IMR-90 (cell line): ENCODE results near the gene ING5. TPM values are rescaled to one million over a fixed set of nuclear protein-coding genes. Genes with fewer than 3 reads are reported as not detected.

ENCODE experiments used
- ATAC-seq: fragments of 200-7000 bp; cut with Tn5 transposase; 2 replicates; pipeline ENCODE4 v1.9.1; 2020; ENCODE audit warnings: low read depth, mild to moderate bottlenecking, moderate library complexity
- BruUV-seq: library from RNA; stranded (reverse); fragments of 400-500 nt; replicated peaks from 2 replicates; lab custom pipeline; 2021; lab: Mats Ljungman, UMichigan
- CTCF ChIA-PET: fragments of 300-600 bp; formaldehyde crosslinking; extraction: SDS; loops from one replicate; lab custom pipeline; 2021; ENCODE audit warnings: antibody characterized with exemption; lab: Yijun Ruan, JAX
- POLR2A ChIA-PET: fragments of 300-600 bp; sonication (Branson Sonifier 250); formaldehyde crosslinking; loops from one replicate; lab custom pipeline; 2022; ENCODE audit warnings: antibody characterized with exemption; ENCODE audit not compliant: unreplicated experiment; lab: Charles Lee
- DNase-seq: peaks from one replicate; pipeline ENCODE4 v3.0.0; 2013
- H2AFZ ChIP-seq: replicated peaks from 2 replicates; pipeline ENCODE3; 2013; ENCODE audit warnings: low read length, mild to moderate bottlenecking; ENCODE audit not compliant: poor library complexity
- H2AK5ac ChIP-seq: 2 replicates; pipeline ENCODE4 v1.6.1; 2013; ENCODE audit warnings: low read depth, low read length, inconsistent platforms
- H2AK9ac ChIP-seq: replicated peaks from 2 replicates; pipeline ENCODE3; 2013; ENCODE audit warnings: mild to moderate bottlenecking, low read depth, low read length, moderate library complexity; ENCODE audit not compliant: poor library complexity
- H2BK120ac ChIP-seq: 2 replicates; pipeline ENCODE4 v1.6.1; 2013; ENCODE audit warnings: low read depth, low read length, inconsistent platforms
- H2BK15ac ChIP-seq: 3 replicates; pipeline ENCODE4 v1.6.1; 2013; ENCODE audit warnings: low read depth, low read length, inconsistent platforms
- H2BK20ac ChIP-seq: 2 replicates; pipeline ENCODE4 v1.6.1; 2013; ENCODE audit warnings: low read depth, mild to moderate bottlenecking, inconsistent platforms, low read length, moderate library complexity
- H2BK5ac ChIP-seq: 2 replicates; pipeline ENCODE4 v1.6.1; 2013; ENCODE audit warnings: mild to moderate bottlenecking, low read depth, low read length, inconsistent platforms; ENCODE audit not compliant: poor library complexity, severe bottlenecking
- H3K14ac ChIP-seq: replicated peaks from 2 replicates; pipeline ENCODE4 v1.6.1; 2013; ENCODE audit warnings: low read depth, low read length, inconsistent platforms
- H3K18ac ChIP-seq: 2 replicates; pipeline ENCODE4 v1.6.1; 2013; ENCODE audit warnings: low read depth, low read length, control low read depth
- H3K23ac ChIP-seq: 2 replicates; pipeline ENCODE4 v1.6.1; 2013; ENCODE audit warnings: low read depth, low read length, inconsistent platforms
- H3K27ac ChIP-seq: 2 replicates; pipeline ENCODE4 v1.5.1; 2013; ENCODE audit warnings: mild to moderate bottlenecking, control low read depth, low read length; ENCODE audit not compliant: insufficient read depth
- H3K27me3 ChIP-seq: 2 replicates; pipeline ENCODE4 v1.6.1; 2013; ENCODE audit warnings: low read length; ENCODE audit not compliant: control insufficient read depth, insufficient read depth
- H3K36me3 ChIP-seq: 2 replicates; pipeline ENCODE4 v1.6.1; 2013; ENCODE audit warnings: low read length, mixed read lengths; ENCODE audit not compliant: control insufficient read depth, insufficient read depth
- H3K4ac ChIP-seq: 2 replicates; pipeline ENCODE4 v1.6.1; 2013; ENCODE audit warnings: low read depth, low read length, inconsistent platforms
- H3K4me1 ChIP-seq: 2 replicates; pipeline ENCODE4 v1.6.1; 2013; ENCODE audit warnings: low read length, mixed read lengths; ENCODE audit not compliant: control insufficient read depth, insufficient read depth
- H3K4me2 ChIP-seq: 2 replicates; pipeline ENCODE4 v1.6.1; 2013; ENCODE audit warnings: low read depth, mild to moderate bottlenecking, control low read depth, low read length, moderate library complexity
- H3K4me3 ChIP-seq: 2 replicates; pipeline ENCODE4 v1.5.1; 2013; ENCODE audit warnings: low read depth, mild to moderate bottlenecking, control low read depth, low read length, moderate library complexity; ENCODE audit not compliant: insufficient read depth
- H3K56ac ChIP-seq: 2 replicates; pipeline ENCODE4 v1.6.1; 2013; ENCODE audit warnings: low read length, inconsistent platforms; ENCODE audit not compliant: insufficient read depth; ENCODE audit errors: extremely low read depth
- H3K79me1 ChIP-seq, 2 experiments: 2 replicates each; pipeline ENCODE4 v1.6.1; 2013; ENCODE audit warnings: low read length in 2 of 2, inconsistent platforms in 1 of 2, low read depth in 1 of 2
- H3K9ac ChIP-seq: 2 replicates; pipeline ENCODE4 v1.6.1; 2013; ENCODE audit warnings: low read depth, low read length, control low read depth
- H3K9me1 ChIP-seq: 2 replicates; pipeline ENCODE4 v1.6.1; 2013; ENCODE audit warnings: low read length, inconsistent platforms; ENCODE audit not compliant: insufficient read depth
- H3K9me3 ChIP-seq: 2 replicates; pipeline ENCODE4 v1.6.1; 2013; ENCODE audit warnings: low read length; ENCODE audit not compliant: control insufficient read depth, insufficient read depth
- H4K20me1 ChIP-seq: 2 replicates; pipeline ENCODE4 v1.6.1; 2013; ENCODE audit warnings: low read length, inconsistent platforms; ENCODE audit not compliant: insufficient read depth
- H4K5ac ChIP-seq: 2 replicates; pipeline ENCODE4 v1.6.1; 2013; ENCODE audit warnings: mild to moderate bottlenecking, low read depth, low read length, control low read depth
- H4K8ac ChIP-seq, 2 experiments: 2 replicates each; pipeline ENCODE4 v1.6.1; 2013; ENCODE audit warnings: low read depth in 2 of 2, low read length in 2 of 2, control low read depth in 1 of 2, inconsistent platforms in 1 of 2
- H4K91ac ChIP-seq: 2 replicates; pipeline ENCODE4 v1.6.1; 2013; ENCODE audit warnings: low read depth, low read length, inconsistent platforms; ENCODE audit not compliant: insufficient read depth
- BHLHE40 ChIP-seq: fragments of 150-350 bp; IDR thresholded peaks from 2 replicates; pipeline ENCODE4 v1.6.1; 2016; ENCODE audit warnings: mild to moderate bottlenecking, low read depth, low read length
- CEBPB ChIP-seq: IDR thresholded peaks from 2 replicates; pipeline ENCODE4 v1.6.1; 2012; ENCODE audit warnings: low read depth, low read length, improper control_type of control experiment
- CHD1 ChIP-seq: IDR thresholded peaks from 2 replicates; pipeline ENCODE4 v1.6.1; 2012; ENCODE audit warnings: low read depth, low read length, improper control_type of control experiment
- FOS ChIP-seq: fragments of 150-350 bp; IDR thresholded peaks from 2 replicates; pipeline ENCODE4 v1.6.1; 2016; ENCODE audit warnings: low read depth, low read length
- MAFK ChIP-seq: IDR thresholded peaks from 2 replicates; pipeline ENCODE4 v1.6.1; 2012; ENCODE audit warnings: low read depth, low read length, improper control_type of control experiment
- MAZ ChIP-seq: IDR thresholded peaks from 2 replicates; pipeline ENCODE4 v1.6.1; 2012; ENCODE audit warnings: low read depth, mild to moderate bottlenecking, low read length, improper control_type of control experiment, moderate library complexity, borderline replicate concordance
- MXI1 ChIP-seq: IDR thresholded peaks from 2 replicates; pipeline ENCODE4 v1.6.1; 2012; ENCODE audit warnings: low read depth, mild to moderate bottlenecking, low read length, moderate library complexity, borderline replicate concordance
- NFE2L2 ChIP-seq: fragments of 150-350 bp; IDR thresholded peaks from 2 replicates; pipeline ENCODE4 v1.6.1; 2016; ENCODE audit warnings: low read depth, mild to moderate bottlenecking, low read length
- POLR2A ChIP-seq: IDR thresholded peaks from 2 replicates; pipeline ENCODE4 v1.6.1; 2012; ENCODE audit warnings: mild to moderate bottlenecking, low read depth, low read length
- RAD21 ChIP-seq: IDR thresholded peaks from 2 replicates; pipeline ENCODE4 v1.6.1; 2012; ENCODE audit warnings: low read length, improper control_type of control experiment
- RCOR1 ChIP-seq: IDR thresholded peaks from 2 replicates; pipeline ENCODE4 v1.6.1; 2012; ENCODE audit warnings: mild to moderate bottlenecking, low read length, improper control_type of control experiment; ENCODE audit not compliant: insufficient replicate concordance
- RFX5 ChIP-seq: IDR thresholded peaks from 2 replicates; pipeline ENCODE4 v1.8.0; 2012; ENCODE audit warnings: low read depth, mild to moderate bottlenecking, low read length, moderate library complexity
- SMC3 ChIP-seq: fragments of 150-350 bp; IDR thresholded peaks from 2 replicates; pipeline ENCODE4 v1.6.1; 2016; ENCODE audit warnings: low read depth, mild to moderate bottlenecking, antibody characterized with exemption, low read length, moderate library complexity
- USF2 ChIP-seq: fragments of 150-350 bp; IDR thresholded peaks from 2 replicates; pipeline ENCODE4 v1.6.1; 2017; ENCODE audit warnings: mild to moderate bottlenecking, antibody characterized with exemption, low read length, low read depth
- WGBS, 2 experiments: methylation state at CpG; one replicate each; pipeline versions ENCODE4 v1.1.5 to v1.1.7; 2013; ENCODE audit warnings: missing lambda C conversion rate in 2 of 2; ENCODE audit not compliant: insufficient read length in 1 of 2; ENCODE audit errors: extremely low coverage in 2 of 2; 5-methylcytosine and 5-hydroxymethylcytosine counted together
- dilution Hi-C: fragments of 300-500 bp; cut with HindIII; formaldehyde crosslinking; loops from one replicate; pipeline ENCODE4 v1.14.3; 2018; ENCODE audit warnings: low sequenced_read_pairs; ENCODE audit not compliant: unreplicated experiment
- in situ Hi-C: fragments of 300-500 bp; cut with MboI; formaldehyde crosslinking; loops from 3 replicates; pipeline ENCODE4 v1.14.3; 2019; ENCODE audit warnings: low sequenced_read_pairs, inconsistent platforms, mixed read lengths
- intact Hi-C: fragments of 100-400 bp; cut with micrococcal nuclease; formaldehyde crosslinking; loops from 2 replicates; pipeline ENCODE4 v1.10.0; 2022
- polyA plus RNA-seq, 3 experiments: library from polyadenylated mRNA; depleted of rRNA; stranded (reverse); fragments of >200 nt; gene quantifications; 2 replicates each; pipeline ENCODE4 v1.2.3, GENCODE V29; 2012; ENCODE audit warnings: low replicate concordance in 1 of 3
- total RNA-seq: library from RNA; depleted of rRNA; stranded (reverse); fragments of >200 nt; gene quantifications from 2 replicates; pipeline ENCODE4 v1.2.3, GENCODE V29; 2012
- TF ChIP-seq, protein P1 (sequence below): conservative IDR thresholded peaks from 2 replicates; pipeline ENCODE4 v1.5.1; 2012; ENCODE audit warnings: mild to moderate bottlenecking, low read depth, low read length, improper control_type of control experiment
- TF ChIP-seq, protein P2 (sequence below): fragments of 150-350 bp; IDR thresholded peaks from 2 replicates; pipeline ENCODE4 v1.6.1; 2016; ENCODE audit warnings: low read depth, mild to moderate bottlenecking, low read length, moderate library complexity, borderline replicate concordance

ING5 gene
- total and polyA plus RNA-seq, 2 of the 4 experiments (the other 2 are of a cell fraction): 36.1 to 38.9 TPM

GRCh38 chr2:241755166-241755565 is 53.3 kb downstream of the ING5 start:
- no peak overlapping the region for H2BK120ac ChIP-seq
- H4K8ac ChIP-seq: no peak overlapping the region
- no peak overlapping the region for H3K27ac ChIP-seq
- dilution Hi-C loops: no loop called here
- ChIA-PET CTCF (no interaction called here), POLR2A (no interaction called here)
- BruUV-seq: no TSS peak
- peaks cover 36% of the 10 kb centered on the region for H3K36me3 ChIP-seq
- H3K4me3 ChIP-seq: no peak overlapping the region
- in situ Hi-C loops: no loop called here
- no peak overlapping the region for H2BK15ac ChIP-seq
- no peak overlapping the region for H2BK5ac ChIP-seq
- intact Hi-C loops: no loop called here
- no peaks in the 10 kb centered on the region for H3K9me1 ChIP-seq
- H2AK5ac ChIP-seq: no peak overlapping the region
- no peak overlapping the region for H3K4me2 ChIP-seq
- 86% methylated on average over 10 of the region's 18 CpGs; no CpG with 5 or more reads in 1 of the 2 experiments for WGBS, 2 experiments
- no peak overlapping the region for H3K56ac ChIP-seq
- no peaks in the 10 kb centered on the region for H3K9me3 ChIP-seq
- no peak overlapping the region for H4K5ac ChIP-seq
- no peak overlapping the region for H3K18ac ChIP-seq
- H3K4ac ChIP-seq: no peak overlapping the region
- H3K4me1 ChIP-seq: no peaks in the 10 kb centered on the region
- H3K27me3 ChIP-seq: no peaks in the 10 kb centered on the region
- ATAC-seq (no peak), DNase-seq (no peak)
- no peak overlapping the region for H2AFZ ChIP-seq
- H3K14ac ChIP-seq: no peak overlapping the region
- H3K9ac ChIP-seq: no peak overlapping the region
- no peak overlapping the region for H4K91ac ChIP-seq
- peaks cover 0 to 5% of the 10 kb centered on the region in 2 experiments; a peak in 1 of 4 replicates for H3K79me1 ChIP-seq
- H4K20me1 ChIP-seq: peaks cover 3% of the 10 kb centered on the region
- H2BK20ac ChIP-seq: no peak overlapping the region
- no peak overlapping the region for H2AK9ac ChIP-seq
- TF ChIP-seq USF2 (no peak), CEBPB (no peak), RCOR1 (no peak), CHD1 (no peak), MXI1 (no peak), RFX5 (no peak), BHLHE40 (no peak), NFE2L2 (no peak), RAD21 (no peak), POLR2A (no peak), SMC3 (no peak), MAFK (no peak), FOS (no peak), MAZ (no peak)
- TF ChIP-seq, protein P1, sequence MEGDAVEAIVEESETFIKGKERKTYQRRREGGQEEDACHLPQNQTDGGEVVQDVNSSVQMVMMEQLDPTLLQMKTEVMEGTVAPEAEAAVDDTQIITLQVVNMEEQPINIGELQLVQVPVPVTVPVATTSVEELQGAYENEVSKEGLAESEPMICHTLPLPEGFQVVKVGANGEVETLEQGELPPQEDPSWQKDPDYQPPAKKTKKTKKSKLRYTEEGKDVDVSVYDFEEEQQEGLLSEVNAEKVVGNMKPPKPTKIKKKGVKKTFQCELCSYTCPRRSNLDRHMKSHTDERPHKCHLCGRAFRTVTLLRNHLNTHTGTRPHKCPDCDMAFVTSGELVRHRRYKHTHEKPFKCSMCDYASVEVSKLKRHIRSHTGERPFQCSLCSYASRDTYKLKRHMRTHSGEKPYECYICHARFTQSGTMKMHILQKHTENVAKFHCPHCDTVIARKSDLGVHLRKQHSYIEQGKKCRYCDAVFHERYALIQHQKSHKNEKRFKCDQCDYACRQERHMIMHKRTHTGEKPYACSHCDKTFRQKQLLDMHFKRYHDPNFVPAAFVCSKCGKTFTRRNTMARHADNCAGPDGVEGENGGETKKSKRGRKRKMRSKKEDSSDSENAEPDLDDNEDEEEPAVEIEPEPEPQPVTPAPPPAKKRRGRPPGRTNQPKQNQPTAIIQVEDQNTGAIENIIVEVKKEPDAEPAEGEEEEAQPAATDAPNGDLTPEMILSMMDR: no peak
- TF ChIP-seq, protein P2, sequence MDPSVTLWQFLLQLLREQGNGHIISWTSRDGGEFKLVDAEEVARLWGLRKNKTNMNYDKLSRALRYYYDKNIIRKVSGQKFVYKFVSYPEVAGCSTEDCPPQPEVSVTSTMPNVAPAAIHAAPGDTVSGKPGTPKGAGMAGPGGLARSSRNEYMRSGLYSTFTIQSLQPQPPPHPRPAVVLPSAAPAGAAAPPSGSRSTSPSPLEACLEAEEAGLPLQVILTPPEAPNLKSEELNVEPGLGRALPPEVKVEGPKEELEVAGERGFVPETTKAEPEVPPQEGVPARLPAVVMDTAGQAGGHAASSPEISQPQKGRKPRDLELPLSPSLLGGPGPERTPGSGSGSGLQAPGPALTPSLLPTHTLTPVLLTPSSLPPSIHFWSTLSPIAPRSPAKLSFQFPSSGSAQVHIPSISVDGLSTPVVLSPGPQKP: no peak
- H3K23ac ChIP-seq: no peak overlapping the region
